ENCODE results near the gene THOP1. TPM values are rescaled to one million over a fixed set of nuclear protein-coding genes. Genes with fewer than 3 reads are reported as not detected.

The THOP1 gene
- total RNA-seq, 1 experiment from 2014 or later = 134 TPM

- DNase-seq (ENCODE audit: low read depth) = no peak
Measured at GRCh38 chr19:2854849-2855248, 69.5 kb downstream of the THOP1 start.

GRCh38 chr19:2856457-2857050, 71.3 kb downstream of the THOP1 start:
- no peak for DNase-seq (ENCODE audit: low read depth)

GRCh38 chr19:2858864-2859263, 73.6 kb downstream of the THOP1 start:
- DNase-seq (ENCODE audit: low read depth) = no peak

GRCh38 chr19:2863816-2864215, 78.5 kb downstream of the THOP1 start:
- no peak for DNase-seq (ENCODE audit: low read depth)

Other genes with a start within 250 kb of the THOP1 start
- 0.12 TPM in 1 of 2 replicates, not detected in the other for gene GNG7, start 82.8 kb upstream of the THOP1 start, total RNA-seq (2014; rRNA removed; shearing (Covaris generic))
- 1.2 and 1.6 TPM in 2 replicates for gene DIRAS1, start 64.1 kb upstream of the THOP1 start, total RNA-seq (2014; rRNA removed; shearing (Covaris generic))
- gene SLC39A3, start 45.5 kb upstream of the THOP1 start, total RNA-seq (2014; rRNA removed; shearing (Covaris generic)) = 73.7 and 80.4 TPM in 2 replicates
- 60.4 and 87.9 TPM in 2 replicates for gene SGTA, start 2.2 kb upstream of the THOP1 start, total RNA-seq (2014; rRNA removed; shearing (Covaris generic))
- 4.6 and 4.9 TPM in 2 replicates for gene ZNF554, start 34.4 kb downstream of the THOP1 start, total RNA-seq (2014; rRNA removed; shearing (Covaris generic))
- gene ZNF555, start 56.0 kb downstream of the THOP1 start, total RNA-seq (2014; rRNA removed; shearing (Covaris generic)) = 8.3 and 8.7 TPM in 2 replicates
- 0.52 TPM in 1 of 2 replicates, not detected in the other for gene ZNF556, start 81.8 kb downstream of the THOP1 start, total RNA-seq (2014; rRNA removed; shearing (Covaris generic))
- 5.0 and 8.4 TPM in 2 replicates for gene ZNF57, start 115.4 kb downstream of the THOP1 start, total RNA-seq (2014; rRNA removed; shearing (Covaris generic))
- gene ZNF77, start 159.5 kb downstream of the THOP1 start, total RNA-seq (2014; rRNA removed; shearing (Covaris generic)) = 4.9 and 7.6 TPM in 2 replicates
- 0.10 and 2.8 TPM in 2 replicates for gene TLE6, start 192.1 kb downstream of the THOP1 start, total RNA-seq (2014; rRNA removed; shearing (Covaris generic))
- gene TLE2, start 243.8 kb downstream of the THOP1 start, total RNA-seq (2014; rRNA removed; shearing (Covaris generic)) = not detected in 2 replicates

Measured in M059J (cell line).